NCI-H128 (cell line): ENCODE measurements around the gene DLL1.

Experiments used
- DNase-seq: peaks from one replicate; lab custom pipeline; 2025; ENCODE audit not compliant: unreplicated experiment; lab: John Stamatoyannopoulos, UW

DLL1 gene

DNA sequence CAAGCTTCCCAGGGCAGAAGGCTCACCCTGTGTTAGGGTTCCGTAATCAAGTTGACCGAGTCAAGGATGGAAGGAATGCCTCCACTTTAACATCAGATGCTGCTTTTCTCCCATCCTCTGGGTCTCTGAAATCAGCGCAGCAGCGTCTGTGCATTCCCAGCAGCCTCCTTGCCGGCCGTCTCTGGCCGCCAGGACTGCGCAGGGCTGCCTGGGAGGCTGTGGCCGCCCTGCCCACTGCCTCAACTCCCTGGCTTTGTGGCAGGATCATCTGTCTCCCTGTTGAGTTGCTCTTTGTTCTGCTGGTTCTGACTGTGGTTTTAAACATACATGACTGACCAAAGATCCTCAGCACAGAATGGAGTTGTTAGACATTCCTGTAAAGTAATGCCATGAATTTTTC lies 56.5 kb downstream of the DLL1 start:
- DNase-seq = no peak

DNA sequence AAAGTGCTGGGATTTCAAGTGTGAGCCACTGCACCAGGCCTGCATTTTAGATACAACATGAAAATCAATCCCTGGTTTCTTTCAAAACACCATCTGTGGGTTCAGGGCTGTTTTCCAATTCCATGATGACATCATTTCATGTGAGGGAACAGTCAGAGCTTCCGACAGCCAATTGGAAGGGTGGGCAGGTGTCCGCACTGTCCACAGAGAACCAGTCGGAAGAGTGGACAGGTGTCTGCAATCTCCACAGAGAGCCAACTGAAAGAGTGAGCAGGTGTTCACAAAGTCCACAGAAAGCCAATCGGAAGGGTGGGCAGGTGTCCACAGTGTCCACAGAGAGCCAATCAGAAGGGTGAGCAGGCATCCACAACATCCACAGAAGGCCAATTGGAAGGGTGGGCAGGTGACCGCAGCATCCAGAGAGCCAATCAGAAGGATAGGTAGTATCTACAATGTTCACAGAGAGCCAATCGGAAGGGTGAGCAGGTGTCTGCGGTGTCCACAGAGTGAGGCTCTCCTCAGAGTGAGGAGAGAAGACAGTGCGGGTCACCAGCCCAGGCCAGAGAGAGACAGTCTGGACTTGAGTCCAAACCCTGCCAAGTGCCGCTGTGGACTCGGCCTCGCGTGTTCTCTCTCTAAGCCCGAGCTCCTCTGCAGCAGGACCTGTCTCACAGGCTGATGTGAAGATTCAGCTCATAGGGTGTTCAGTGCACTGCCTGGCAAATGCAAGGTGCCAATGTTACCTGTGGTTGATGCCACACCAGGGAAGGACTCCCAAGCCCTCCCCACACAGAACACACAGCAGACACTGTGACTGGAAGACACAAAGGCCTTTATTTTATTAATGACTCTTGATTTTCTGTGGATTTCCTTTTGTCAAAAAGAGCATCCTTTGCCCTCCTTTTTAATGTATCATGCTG lies 57.3 kb downstream of the DLL1 start:
- no peak for DNase-seq
